ENCODE data around the gene TWIST2. TPM values are rescaled to one million over a fixed set of nuclear protein-coding genes. Genes with fewer than 3 reads are reported as not detected.
A peak's percentile ranks its signal among the peaks of the same experiment; 100 is the strongest.

Gene TWIST2
- polyA plus RNA-seq, 1 experiment, result 15.6 TPM

DNA sequence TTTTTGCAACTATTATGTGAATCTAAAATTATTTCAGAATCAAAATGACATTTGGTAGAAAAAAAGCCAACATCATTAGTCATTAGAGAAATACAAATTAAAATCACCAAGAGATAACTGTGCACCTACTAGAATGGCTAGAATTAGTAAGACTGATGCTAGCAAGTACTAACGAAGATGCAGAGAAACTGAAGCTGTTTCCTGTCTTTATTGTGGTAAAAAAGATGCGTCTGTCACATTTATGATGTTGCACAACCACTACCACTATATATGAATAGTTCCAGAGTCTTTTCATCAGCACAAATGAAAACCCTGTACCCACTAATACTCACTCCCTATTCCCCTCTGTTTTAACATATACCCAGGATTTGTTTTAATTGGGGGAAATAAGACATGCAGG lies 16.7 kb upstream of the TWIST2 start:
- Histone ChIP-seq H3K9me3 (ENCODE audit: control insufficient read depth, insufficient read depth, low read length) (no peaks in the 10 kb centered on the region), H3K27me3 (ENCODE audit: control insufficient read depth, insufficient read depth, low read length) (peaks cover 42% of the 10 kb centered on the region), H3K4me3 (ENCODE audit: low read depth, low read length) (no peak overlapping the region), H3K27ac (ENCODE audit: low read depth, low read length) (no peak overlapping the region)
- no peak for DNase-seq (ENCODE audit: low read depth, low spot score)
- POLR2A ChIA-PET, result no interaction called here
- TF ChIP-seq, protein P1, sequence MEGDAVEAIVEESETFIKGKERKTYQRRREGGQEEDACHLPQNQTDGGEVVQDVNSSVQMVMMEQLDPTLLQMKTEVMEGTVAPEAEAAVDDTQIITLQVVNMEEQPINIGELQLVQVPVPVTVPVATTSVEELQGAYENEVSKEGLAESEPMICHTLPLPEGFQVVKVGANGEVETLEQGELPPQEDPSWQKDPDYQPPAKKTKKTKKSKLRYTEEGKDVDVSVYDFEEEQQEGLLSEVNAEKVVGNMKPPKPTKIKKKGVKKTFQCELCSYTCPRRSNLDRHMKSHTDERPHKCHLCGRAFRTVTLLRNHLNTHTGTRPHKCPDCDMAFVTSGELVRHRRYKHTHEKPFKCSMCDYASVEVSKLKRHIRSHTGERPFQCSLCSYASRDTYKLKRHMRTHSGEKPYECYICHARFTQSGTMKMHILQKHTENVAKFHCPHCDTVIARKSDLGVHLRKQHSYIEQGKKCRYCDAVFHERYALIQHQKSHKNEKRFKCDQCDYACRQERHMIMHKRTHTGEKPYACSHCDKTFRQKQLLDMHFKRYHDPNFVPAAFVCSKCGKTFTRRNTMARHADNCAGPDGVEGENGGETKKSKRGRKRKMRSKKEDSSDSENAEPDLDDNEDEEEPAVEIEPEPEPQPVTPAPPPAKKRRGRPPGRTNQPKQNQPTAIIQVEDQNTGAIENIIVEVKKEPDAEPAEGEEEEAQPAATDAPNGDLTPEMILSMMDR (IDR thresholded peaks at IDR 0.05; ENCODE audit: low read depth, low read length), result no peak
- CTCF ChIA-PET, result no interaction called here

DNA sequence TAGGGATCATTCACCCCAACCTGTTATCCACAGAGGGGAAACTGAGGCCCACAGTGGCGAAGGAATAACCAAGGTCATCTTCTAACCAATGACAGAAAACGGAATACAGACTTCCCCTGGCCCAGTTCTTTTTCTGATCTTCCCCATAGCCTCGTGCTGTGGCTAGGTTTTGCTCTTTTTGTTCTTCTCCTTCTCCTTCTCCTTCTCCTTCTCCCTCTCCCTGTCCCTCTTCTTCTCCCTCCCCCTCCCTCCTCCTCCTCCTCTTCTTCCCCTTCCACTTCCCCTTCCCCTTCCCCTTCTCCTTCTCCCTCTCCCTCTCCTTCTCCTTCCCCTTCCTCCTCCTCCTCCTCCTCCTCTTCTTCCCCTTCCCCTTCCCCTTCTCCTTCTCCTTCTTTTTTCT lies 12.9 kb upstream of the TWIST2 start:
- ChIA-PET POLR2A (no interaction called here), CTCF (interaction anchor here (1.1 kb wide), 1 partner anchor 50 kb away, joined by 4 read pairs; no protein-coding TSS in a partner anchor)
- peaks cover 37% of the 10 kb centered on the region for H3K27me3 ChIP-seq (ENCODE audit: control insufficient read depth, insufficient read depth, low read length)

DNA sequence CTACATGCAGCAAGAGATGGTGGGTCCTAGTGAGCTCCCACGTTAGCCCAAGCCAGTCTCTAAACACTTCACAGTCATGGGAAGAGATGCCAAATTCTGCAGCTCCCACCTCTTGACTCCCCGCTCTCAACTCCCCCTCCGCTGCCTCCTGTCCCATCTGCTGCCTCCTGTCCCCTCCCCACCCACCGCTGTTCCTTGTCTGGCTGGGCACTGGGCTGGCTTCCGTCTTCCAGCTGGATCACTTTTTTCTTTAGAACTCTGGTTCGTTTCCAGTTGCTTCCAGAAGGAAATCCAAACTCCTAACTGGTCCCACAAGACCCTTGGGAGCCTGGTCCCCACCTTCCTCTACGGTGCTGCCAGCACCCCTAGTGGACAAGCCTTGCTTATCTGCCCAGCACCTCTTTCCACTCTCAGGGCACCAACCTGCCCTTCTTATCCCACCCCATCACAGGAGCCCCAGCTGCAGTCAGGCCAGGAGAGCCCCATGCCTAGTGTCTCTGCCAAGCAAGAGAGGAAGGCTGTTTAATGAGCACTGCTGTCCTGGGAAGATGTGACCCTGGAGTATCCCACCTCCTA lies 12.1 kb upstream of the TWIST2 start:
- CTCF ChIA-PET, result interaction anchor here (1.1 kb wide), 1 partner anchor 51 kb away, joined by 4 read pairs; no protein-coding TSS in a partner anchor
- no peak overlapping the region for H3K27ac ChIP-seq (ENCODE audit: low read depth, low read length)
- H3K4me3 ChIP-seq (ENCODE audit: low read depth, low read length), result no peak overlapping the region

More for the DNA sequence above, 12.9 kb upstream of the TWIST2 start:
- Histone ChIP-seq H3K27ac (ENCODE audit: low read depth, low read length) (no peak overlapping the region), H3K4me3 (ENCODE audit: low read depth, low read length) (no peak overlapping the region), H3K9me3 (ENCODE audit: control insufficient read depth, insufficient read depth, low read length) (peaks cover 5% of the 10 kb centered on the region; the same call in 1 of the 2 replicates)
- TF ChIP-seq, protein P1 (IDR thresholded peaks at IDR 0.05; ENCODE audit: low read depth, low read length), result no peak
- no peak for DNase-seq (ENCODE audit: low read depth, low spot score)

DNA sequence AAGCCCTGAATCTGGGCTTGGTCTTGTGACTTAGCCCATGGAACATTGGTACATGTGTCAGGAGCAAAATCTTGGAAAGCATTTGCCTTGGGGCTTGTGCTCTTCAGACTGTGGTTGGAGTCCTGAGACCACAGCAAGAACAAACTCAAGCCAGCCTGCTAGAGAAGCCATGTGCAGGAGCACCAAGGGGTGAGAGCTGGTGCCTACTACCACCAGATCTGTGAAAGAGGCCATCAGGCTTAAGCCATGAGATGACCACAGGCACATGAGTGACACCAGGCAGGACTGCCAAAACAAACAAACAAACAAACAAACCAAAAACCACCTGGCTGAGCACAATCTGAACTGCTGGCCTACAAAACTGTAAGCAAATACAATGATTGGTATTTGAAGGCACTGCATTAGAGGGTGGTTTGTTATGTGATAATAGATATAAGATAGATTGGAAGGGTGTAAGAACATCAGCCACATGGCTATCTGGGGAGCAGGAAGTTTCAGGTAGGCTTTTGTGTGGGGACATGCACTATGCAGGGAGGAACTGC lies 9.0 kb upstream of the TWIST2 start:
- H3K27me3 ChIP-seq (ENCODE audit: control insufficient read depth, insufficient read depth, low read length), result peaks cover 13% of the 10 kb centered on the region
- H3K27ac ChIP-seq (ENCODE audit: low read depth, low read length), result no peak overlapping the region
- DNase-seq (ENCODE audit: low read depth, low spot score), result no peak
- POLR2A ChIA-PET, result no interaction called here
- no peak overlapping the region for H3K4me3 ChIP-seq (ENCODE audit: low read depth, low read length)
- CTCF ChIA-PET, result no interaction called here
- H3K9me3 ChIP-seq (ENCODE audit: control insufficient read depth, insufficient read depth, low read length), result peaks cover 5% of the 10 kb centered on the region; the same call in 1 of the 2 replicates
- TF ChIP-seq, protein P1 (IDR thresholded peaks at IDR 0.05; ENCODE audit: low read depth, low read length), result no peak

More for the DNA sequence above, 12.1 kb upstream of the TWIST2 start:
- peaks cover 5% of the 10 kb centered on the region; the same call in 1 of the 2 replicates for H3K9me3 ChIP-seq (ENCODE audit: control insufficient read depth, insufficient read depth, low read length)
- TF ChIP-seq, protein P1 (IDR thresholded peaks at IDR 0.05; ENCODE audit: low read depth, low read length), result peak; percentile 29
- no peak for DNase-seq (ENCODE audit: low read depth, low spot score)
- H3K27me3 ChIP-seq (ENCODE audit: control insufficient read depth, insufficient read depth, low read length), result peaks cover 34% of the 10 kb centered on the region
- POLR2A ChIA-PET, result no interaction called here

DNA sequence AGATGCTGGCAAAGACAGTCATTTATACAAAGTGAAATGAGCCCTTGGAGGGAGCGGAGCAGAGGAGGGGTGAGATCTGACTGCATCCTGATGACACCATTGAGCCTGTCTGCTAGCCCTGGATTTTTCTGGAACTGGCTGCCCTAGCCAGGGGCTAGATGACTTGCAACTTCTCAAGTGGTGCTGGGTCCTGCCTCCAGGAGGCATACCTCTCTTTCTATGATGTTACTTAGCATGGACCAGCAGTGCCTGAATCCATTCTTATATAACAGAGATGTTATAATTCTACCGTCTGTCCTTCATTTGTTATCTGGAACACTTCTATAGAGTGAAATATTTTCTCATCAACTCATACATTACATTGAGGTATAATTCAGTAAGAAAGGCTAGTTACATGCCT lies 8.5 kb upstream of the TWIST2 start:
- TF ChIP-seq, protein P1 (IDR thresholded peaks at IDR 0.05; ENCODE audit: low read depth, low read length), result no peak
- DNase-seq (ENCODE audit: low read depth, low spot score), result no peak
- H3K27ac ChIP-seq (ENCODE audit: low read depth, low read length), result no peak overlapping the region
- CTCF ChIA-PET, result no interaction called here
- peaks cover 5% of the 10 kb centered on the region; the same call in 1 of the 2 replicates for H3K9me3 ChIP-seq (ENCODE audit: control insufficient read depth, insufficient read depth, low read length)
- POLR2A ChIA-PET, result no interaction called here
- H3K27me3 ChIP-seq (ENCODE audit: control insufficient read depth, insufficient read depth, low read length), result peaks cover 13% of the 10 kb centered on the region
- no peak overlapping the region for H3K4me3 ChIP-seq (ENCODE audit: low read depth, low read length)
